HCT116 (cell line): ENCODE measurements around the gene WSCD2. TPM values are rescaled to one million over a fixed set of nuclear protein-coding genes. Genes with fewer than 3 reads are reported as not detected.

Experiments
- ATAC-seq: fragments of 200-7000 bp; cut with Tn5 transposase; 2 replicates; pipeline ENCODE4 v1.9.1; 2020; ENCODE audit warnings: mild to moderate bottlenecking, moderate library complexity
- BruUV-seq: library from RNA; stranded (reverse); fragments of 400-500 nt; replicated peaks from 2 replicates; lab custom pipeline; 2021; lab: Mats Ljungman, UMichigan
- CTCF ChIA-PET: fragments of 300-600 bp; sonication (Branson Sonifier 250); formaldehyde crosslinking; loops from one replicate; lab custom pipeline; 2021; ENCODE audit warnings: antibody characterized with exemption; lab: Charles Lee
- POLR2A ChIA-PET: fragments of 300-600, 350-600 bp; sonication (Branson Sonifier 250); formaldehyde crosslinking; loops from one replicate; lab custom pipeline; 2021; ENCODE audit warnings: antibody characterized with exemption; lab: Charles Lee
- RAD21 ChIA-PET, 2 experiments: fragments of 300-600 bp; sonication (Branson Sonifier 250); formaldehyde crosslinking; loops; one replicate each; lab custom pipeline; 2023; ENCODE audit warnings: low total read pairs in 2 of 2; ENCODE audit not compliant: uncharacterized antibody in 2 of 2, unreplicated experiment in 2 of 2, low non-redundant PET in 1 of 2; lab: Charles Lee
- DNase-seq: peaks from one replicate; pipeline ENCODE4 v3.0.0-alpha.2; 2010; ENCODE audit warnings: low read depth, low spot score
- H2AFZ ChIP-seq: fragments of 200-600 bp; shearing (Covaris generic), sonication (generic); 2 replicates; pipeline ENCODE4 v1.6.1; 2017; ENCODE audit warnings: low read depth, mixed run types, mixed read lengths, antibody characterized with exemption, low read length; ENCODE audit not compliant: poor library complexity, severe bottlenecking
- H3K27ac ChIP-seq: 2 replicates; pipeline ENCODE4 v1.5.1; 2012; ENCODE audit warnings: low read depth, low read length
- H3K27me3 ChIP-seq: fragments of 200-600 bp; sonication (generic); 2 replicates; pipeline ENCODE4 v1.6.1; 2016; ENCODE audit warnings: mixed run types, low read length, mixed read lengths; ENCODE audit not compliant: insufficient read depth
- H3K36me3 ChIP-seq, 2 experiments: fragments of 200-500 bp in 1 of 2; fragments of 200-600 bp in 1 of 2; sonication (Bioruptor generic) in 1 of 2; sonication (generic) in 1 of 2; 2 replicates each; pipeline versions ENCODE4 v1.5.1 to v1.6.1; 2014 to 2016; ENCODE audit warnings: low read length in 2 of 2, inconsistent platforms in 1 of 2, mixed read lengths in 1 of 2, mixed run types in 1 of 2; ENCODE audit not compliant: insufficient read depth in 2 of 2, control insufficient read depth in 1 of 2
- H3K4me1 ChIP-seq, 2 experiments: fragments of 200-600 bp in 1 of 2; sonication (generic) in 1 of 2; 2 replicates each; pipeline versions ENCODE4 v1.5.1 to v1.6.1; 2012 to 2017; ENCODE audit warnings: low read length in 2 of 2, inconsistent platforms in 1 of 2, mild to moderate bottlenecking in 1 of 2, mixed read lengths in 1 of 2, mixed run types in 1 of 2, moderate library complexity in 1 of 2; ENCODE audit not compliant: insufficient read depth in 2 of 2, control insufficient read depth in 1 of 2
- H3K4me2 ChIP-seq: fragments of 200-600 bp; sonication (generic); 2 replicates; pipeline ENCODE4 v1.6.1; 2017; ENCODE audit warnings: mixed run types, low read length, mixed read lengths
- H3K4me3 ChIP-seq, 2 experiments: fragments of 200-600 bp in 1 of 2; sonication (generic) in 1 of 2; replicated peaks in 1 of 2; 2 replicates each; pipeline ENCODE4 v1.5.1; 2011 to 2016; ENCODE audit warnings: low read length in 2 of 2, control low read depth in 1 of 2, low read depth in 1 of 2, mild to moderate bottlenecking in 1 of 2, mixed read lengths in 1 of 2, mixed run types in 1 of 2
- H3K79me2 ChIP-seq: fragments of 200-600 bp; sonication (generic); 2 replicates; pipeline ENCODE4 v1.6.1; 2017; ENCODE audit warnings: mild to moderate bottlenecking, mixed run types, low read length, moderate library complexity, mixed read lengths; ENCODE audit not compliant: insufficient read depth
- H3K9ac ChIP-seq: fragments of 200-600 bp; sonication (generic); 2 replicates; pipeline ENCODE4 v1.6.1; 2016; ENCODE audit warnings: low read length, mixed read lengths
- H3K9me2 ChIP-seq: fragments of 200-600 bp; sonication (generic), shearing (Covaris generic); 2 replicates; pipeline ENCODE4 v1.6.1; 2017; ENCODE audit warnings: mixed run types, mild to moderate bottlenecking, moderate library complexity; ENCODE audit not compliant: insufficient read depth
- H3K9me3 ChIP-seq, 2 experiments: fragments of 200-500 bp in 1 of 2; fragments of 200-600 bp in 1 of 2; sonication (Bioruptor generic) in 1 of 2; sonication (generic) in 1 of 2; 2 replicates each; pipeline ENCODE4 v1.6.1; 2014 to 2017; ENCODE audit warnings: low read length in 2 of 2, mixed read lengths in 2 of 2, inconsistent platforms in 1 of 2, low read depth in 1 of 2, mild to moderate bottlenecking in 1 of 2, mixed run types in 1 of 2, moderate library complexity in 1 of 2; ENCODE audit not compliant: control insufficient read depth in 1 of 2, insufficient read depth in 1 of 2
- H4K20me1 ChIP-seq: fragments of 200-600 bp; sonication (generic), shearing (Covaris generic); 2 replicates; pipeline ENCODE4 v1.6.1; 2017; ENCODE audit warnings: mixed run types, mild to moderate bottlenecking, moderate library complexity; ENCODE audit not compliant: insufficient read depth
- EGR1 ChIP-seq: IDR thresholded peaks from 2 replicates; pipeline ENCODE4 v1.6.1; 2012; ENCODE audit warnings: low read depth
- ELF1 ChIP-seq: IDR thresholded peaks from 2 replicates; pipeline ENCODE4 v1.6.1; 2012; ENCODE audit warnings: low read depth, borderline replicate concordance
- EZH2 ChIP-seq: fragments of 200-600 bp; sonication (generic); IDR thresholded peaks from 2 replicates; pipeline ENCODE4 v1.6.1; 2017; ENCODE audit warnings: antibody characterized with exemption, mixed run types
- EZH2phosphoT487 ChIP-seq: fragments of 200-600 bp; IDR thresholded peaks from 2 replicates; pipeline ENCODE4 v1.6.1; 2018; ENCODE audit warnings: antibody characterized with exemption, borderline replicate concordance
- FOSL1 ChIP-seq: IDR thresholded peaks from 2 replicates; pipeline ENCODE4 v1.6.1; 2012; ENCODE audit warnings: low read depth
- POLR2A ChIP-seq: IDR thresholded peaks from 2 replicates; pipeline ENCODE4 v1.7.0; 2011; ENCODE audit warnings: borderline replicate concordance; ENCODE audit not compliant: insufficient read depth, insufficient read length; ENCODE audit errors: extremely low read depth
- POLR2AphosphoS5 ChIP-seq: IDR thresholded peaks from 2 replicates; pipeline ENCODE4 v1.6.1; 2011; ENCODE audit warnings: mild to moderate bottlenecking, low read depth, low read length, moderate library complexity
- SP1 ChIP-seq: IDR thresholded peaks from 2 replicates; pipeline ENCODE4 v1.6.1; 2012; ENCODE audit warnings: low read depth
- SRF ChIP-seq: IDR thresholded peaks from 2 replicates; pipeline ENCODE4 v1.6.1; 2012; ENCODE audit warnings: low read depth
- YY1 ChIP-seq: IDR thresholded peaks from 2 replicates; pipeline ENCODE4 v1.6.1; 2011; ENCODE audit warnings: low read length, low read depth, moderate library complexity, mild to moderate bottlenecking; ENCODE audit not compliant: insufficient replicate concordance; ENCODE audit errors: extremely low read depth
- intact Hi-C: fragments of 100-400 bp; cut with micrococcal nuclease; formaldehyde crosslinking; loops from 2 replicates; pipeline ENCODE4 v1.10.0; 2022
- total RNA-seq: library from RNA; stranded (reverse); gene quantifications from one replicate; pipeline ENCODE4 v1.2.1, GENCODE V29; 2021; ENCODE audit not compliant: unreplicated experiment
- TF ChIP-seq, protein P1 (sequence below): IDR thresholded peaks from 2 replicates; pipeline ENCODE4 v1.6.1; 2012
- TF ChIP-seq, protein P2 (sequence below): IDR thresholded peaks from 2 replicates; pipeline ENCODE4 v1.6.1; 2011; ENCODE audit warnings: mild to moderate bottlenecking, low read length, moderate library complexity; ENCODE audit not compliant: insufficient replicate concordance; ENCODE audit errors: extremely low read depth
- TF ChIP-seq, protein P3 (sequence below): IDR thresholded peaks from 2 replicates; pipeline ENCODE4 v1.6.1; 2012
- TF ChIP-seq, protein P4 (sequence below), 3 experiments: fragments of 200-600 bp in 1 of 3; sonication (generic) in 1 of 3; IDR thresholded peaks in 2 of 3; conservative IDR thresholded peaks in 1 of 3; 2 replicates each; pipeline ENCODE4 v1.5.1; 2012 to 2017; ENCODE audit warnings: low read depth in 2 of 3, low read length in 2 of 3, antibody characterized with exemption in 1 of 3, borderline replicate concordance in 1 of 3, control low read depth in 1 of 3, mild to moderate bottlenecking in 1 of 3, mixed read lengths in 1 of 3, mixed run types in 1 of 3, moderate library complexity in 1 of 3; ENCODE audit not compliant: insufficient read depth in 1 of 3

WSCD2 gene
- total RNA-seq, 1 experiment from 2014 or later: 0.05 TPM

DNA sequence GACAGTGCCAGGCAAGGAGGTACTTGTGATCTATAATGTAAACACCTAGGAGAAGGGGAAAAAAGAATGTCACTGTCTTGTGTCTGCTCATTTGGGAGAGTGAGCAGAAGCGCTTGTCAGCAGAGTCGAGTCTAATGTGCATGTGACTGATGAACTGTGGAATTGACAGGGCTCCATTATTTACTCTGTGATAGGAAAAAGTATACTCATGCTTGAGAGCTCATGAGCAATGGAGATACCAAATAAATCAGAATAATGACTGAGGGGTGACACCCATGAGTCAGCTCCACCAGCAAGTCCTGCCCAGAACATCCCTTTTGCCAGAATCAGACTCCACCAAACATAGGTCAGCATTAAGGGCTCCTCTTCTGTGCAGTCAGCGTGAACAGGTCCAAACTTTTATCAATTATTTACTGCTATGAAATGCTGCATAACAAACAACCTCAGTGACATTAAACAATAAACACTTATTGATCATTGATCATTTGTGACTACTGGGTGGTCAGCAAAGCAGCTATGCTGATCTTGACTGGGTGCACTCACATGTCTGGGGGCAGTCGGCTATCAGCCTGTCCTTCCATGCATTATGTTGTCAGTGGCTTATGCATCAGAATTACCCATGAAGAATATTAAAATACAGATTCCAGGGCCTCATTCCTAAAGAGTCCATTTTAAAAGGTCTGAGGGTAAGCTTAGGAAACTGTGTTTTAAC lies 29.2 kb upstream of the WSCD2 start:
- intact Hi-C loops: no loop called here
- CTCF ChIA-PET: no interaction called here
- no TSS peak for BruUV-seq

DNA sequence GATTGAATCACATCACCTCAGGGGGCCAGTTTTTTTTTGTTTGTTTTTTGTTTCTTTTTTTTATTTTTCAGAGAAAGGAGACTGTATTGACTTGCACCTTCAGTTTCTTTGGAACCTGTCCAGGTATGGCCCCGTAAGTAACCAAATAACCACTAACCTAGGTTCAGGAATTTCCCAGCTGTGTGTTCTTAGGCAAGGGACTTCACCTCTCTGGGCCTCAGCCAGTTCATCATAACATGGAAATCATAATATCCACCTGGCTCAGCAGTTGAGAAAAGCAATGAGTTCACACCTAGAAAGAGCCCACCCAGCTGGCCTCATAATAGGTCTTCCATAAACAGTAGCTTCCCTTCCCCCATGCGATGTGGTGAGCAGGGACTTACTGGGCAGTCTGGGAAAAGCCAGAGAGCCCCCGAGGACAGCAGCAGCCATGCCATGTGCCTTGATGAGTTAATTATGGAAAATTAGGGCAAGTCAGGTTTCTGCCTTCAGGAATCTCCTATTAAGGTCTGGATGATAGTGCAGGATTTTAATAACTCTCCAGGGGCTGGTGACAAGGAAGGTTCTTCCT lies 27.4 kb upstream of the WSCD2 start:
- H3K9ac ChIP-seq: no peak overlapping the region
- H3K4me3 ChIP-seq: no peak overlapping the region
- RAD21 ChIA-PET: no interaction called here
- no peak overlapping the region for H3K27ac ChIP-seq
- no peaks in the 10 kb centered on the region for H3K9me3 ChIP-seq
- H2AFZ ChIP-seq: no peak overlapping the region
- BruUV-seq: no TSS peak
- intact Hi-C loops: no loop called here
- POLR2A ChIA-PET: no interaction called here
- CTCF ChIA-PET: no interaction called here
- H3K4me1 ChIP-seq: no peaks in the 10 kb centered on the region
- no peaks in the 10 kb centered on the region for H3K36me3 ChIP-seq
- no peaks in the 10 kb centered on the region for H4K20me1 ChIP-seq
- ATAC-seq (no peak), DNase-seq (no peak)
- H3K79me2 ChIP-seq: no peaks in the 10 kb centered on the region
- peaks cover 17% of the 10 kb centered on the region; the same call in 1 of the 2 replicates for H3K27me3 ChIP-seq
- no peak overlapping the region for H3K4me2 ChIP-seq
- H3K9me2 ChIP-seq: no peaks in the 10 kb centered on the region
- no peak for TF ChIP-seq POLR2A
- no peak for TF ChIP-seq EGR1
- TF ChIP-seq, protein P1, sequence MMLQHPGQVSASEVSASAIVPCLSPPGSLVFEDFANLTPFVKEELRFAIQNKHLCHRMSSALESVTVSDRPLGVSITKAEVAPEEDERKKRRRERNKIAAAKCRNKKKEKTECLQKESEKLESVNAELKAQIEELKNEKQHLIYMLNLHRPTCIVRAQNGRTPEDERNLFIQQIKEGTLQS: no peak
- TF ChIP-seq SP1: no peak
- no peak for TF ChIP-seq EZH2phosphoT487
- no peak for TF ChIP-seq YY1
- no peak for TF ChIP-seq ELF1
- TF ChIP-seq, protein P2, sequence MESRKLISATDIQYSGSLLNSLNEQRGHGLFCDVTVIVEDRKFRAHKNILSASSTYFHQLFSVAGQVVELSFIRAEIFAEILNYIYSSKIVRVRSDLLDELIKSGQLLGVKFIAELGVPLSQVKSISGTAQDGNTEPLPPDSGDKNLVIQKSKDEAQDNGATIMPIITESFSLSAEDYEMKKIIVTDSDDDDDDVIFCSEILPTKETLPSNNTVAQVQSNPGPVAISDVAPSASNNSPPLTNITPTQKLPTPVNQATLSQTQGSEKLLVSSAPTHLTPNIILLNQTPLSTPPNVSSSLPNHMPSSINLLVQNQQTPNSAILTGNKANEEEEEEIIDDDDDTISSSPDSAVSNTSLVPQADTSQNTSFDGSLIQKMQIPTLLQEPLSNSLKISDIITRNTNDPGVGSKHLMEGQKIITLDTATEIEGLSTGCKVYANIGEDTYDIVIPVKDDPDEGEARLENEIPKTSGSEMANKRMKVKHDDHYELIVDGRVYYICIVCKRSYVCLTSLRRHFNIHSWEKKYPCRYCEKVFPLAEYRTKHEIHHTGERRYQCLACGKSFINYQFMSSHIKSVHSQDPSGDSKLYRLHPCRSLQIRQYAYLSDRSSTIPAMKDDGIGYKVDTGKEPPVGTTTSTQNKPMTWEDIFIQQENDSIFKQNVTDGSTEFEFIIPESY: no peak
- TF ChIP-seq, protein P3, sequence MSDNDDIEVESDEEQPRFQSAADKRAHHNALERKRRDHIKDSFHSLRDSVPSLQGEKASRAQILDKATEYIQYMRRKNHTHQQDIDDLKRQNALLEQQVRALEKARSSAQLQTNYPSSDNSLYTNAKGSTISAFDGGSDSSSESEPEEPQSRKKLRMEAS: no peak
- TF ChIP-seq EZH2: no peak
- TF ChIP-seq SRF: no peak
- no peak for TF ChIP-seq FOSL1
- TF ChIP-seq, protein P4, sequence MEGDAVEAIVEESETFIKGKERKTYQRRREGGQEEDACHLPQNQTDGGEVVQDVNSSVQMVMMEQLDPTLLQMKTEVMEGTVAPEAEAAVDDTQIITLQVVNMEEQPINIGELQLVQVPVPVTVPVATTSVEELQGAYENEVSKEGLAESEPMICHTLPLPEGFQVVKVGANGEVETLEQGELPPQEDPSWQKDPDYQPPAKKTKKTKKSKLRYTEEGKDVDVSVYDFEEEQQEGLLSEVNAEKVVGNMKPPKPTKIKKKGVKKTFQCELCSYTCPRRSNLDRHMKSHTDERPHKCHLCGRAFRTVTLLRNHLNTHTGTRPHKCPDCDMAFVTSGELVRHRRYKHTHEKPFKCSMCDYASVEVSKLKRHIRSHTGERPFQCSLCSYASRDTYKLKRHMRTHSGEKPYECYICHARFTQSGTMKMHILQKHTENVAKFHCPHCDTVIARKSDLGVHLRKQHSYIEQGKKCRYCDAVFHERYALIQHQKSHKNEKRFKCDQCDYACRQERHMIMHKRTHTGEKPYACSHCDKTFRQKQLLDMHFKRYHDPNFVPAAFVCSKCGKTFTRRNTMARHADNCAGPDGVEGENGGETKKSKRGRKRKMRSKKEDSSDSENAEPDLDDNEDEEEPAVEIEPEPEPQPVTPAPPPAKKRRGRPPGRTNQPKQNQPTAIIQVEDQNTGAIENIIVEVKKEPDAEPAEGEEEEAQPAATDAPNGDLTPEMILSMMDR (IDR thresholded peaks at IDR 0.05 in 2 of 3, conservative IDR thresholded peaks at IDR 0.05 in 1 of 3; ENCODE audit: borderline replicate concordance in 1 of 3, insufficient read depth in 1 of 3, low read depth in 2 of 3, low read length in 2 of 3): no peak
- no peak for TF ChIP-seq POLR2AphosphoS5

More for the DNA sequence above, 29.2 kb upstream of the WSCD2 start:
- H3K27me3 ChIP-seq: peaks cover 31% of the 10 kb centered on the region; the same call in 1 of the 2 replicates
- TF ChIP-seq, protein P3: no peak
- no peak for TF ChIP-seq ELF1
- H3K9me2 ChIP-seq: no peaks in the 10 kb centered on the region
- H3K9ac ChIP-seq: no peak overlapping the region
- no peak overlapping the region for H2AFZ ChIP-seq
- no peaks in the 10 kb centered on the region for H3K36me3 ChIP-seq
- no peaks in the 10 kb centered on the region for H3K9me3 ChIP-seq
- H3K27ac ChIP-seq: no peak overlapping the region
- H4K20me1 ChIP-seq: no peaks in the 10 kb centered on the region
- no peaks in the 10 kb centered on the region for H3K79me2 ChIP-seq
- ATAC-seq (no peak), DNase-seq (no peak)
- no peaks in the 10 kb centered on the region for H3K4me1 ChIP-seq
- no peak overlapping the region for H3K4me2 ChIP-seq
- ChIA-PET RAD21 (no interaction called here), POLR2A (no interaction called here)
- no peak overlapping the region for H3K4me3 ChIP-seq
